ENCODE data around the gene ACSF3. TPM values are rescaled to one million over a fixed set of nuclear protein-coding genes. Genes with fewer than 3 reads are reported as not detected.

Gene ACSF3
- total RNA-seq, 4 donors from 2014 or later = 29.9 to 48.0 (median 40.3) TPM

- Histone ChIP-seq H3K27ac (no peak overlapping the region), H3K36me3 (no peaks in the 10 kb centered on the region), H3K9me3 (no peaks in the 10 kb centered on the region), H3K4me3 (no peak overlapping the region), H3K27me3 (peaks cover 0 to 80% of the 10 kb centered on the region in 2 donors), H3K4me1 (no peaks in the 10 kb centered on the region)
- TF ChIP-seq POLR2A (IDR thresholded peaks at IDR 0.05) = no peak
- no peak for TF ChIP-seq CTCF (IDR thresholded peaks at IDR 0.05)
- TF ChIP-seq EP300 (IDR thresholded peaks at IDR 0.05) = no peak
- 51 to 60% methylated on average over 16 to 17 of the region's 23 CpGs for WGBS, 2 donors
- no peak for DNase-seq (ENCODE audit: low spot score in 2 of 2)
Measured at GRCh38 chr16:89050868-89051311, 42.8 kb upstream of the ACSF3 start.

- 51 to 81% methylated on average over 16 to 18 of the region's 22 CpGs for WGBS, 2 donors
- Histone ChIP-seq H3K27ac (no peak overlapping the region), H3K4me3 (no peak overlapping the region), H3K9me3 (no peaks in the 10 kb centered on the region), H3K27me3 (peaks cover 0 to 83% of the 10 kb centered on the region in 2 donors), H3K36me3 (no peaks in the 10 kb centered on the region), H3K4me1 (no peaks in the 10 kb centered on the region)
- TF ChIP-seq POLR2A (IDR thresholded peaks at IDR 0.05) (no peak), EP300 (IDR thresholded peaks at IDR 0.05) (no peak), CTCF (IDR thresholded peaks at IDR 0.05) (no peak)
- DNase-seq (ENCODE audit: low spot score in 2 of 2) = no peak
Measured at GRCh38 chr16:89051521-89052166, 42.0 kb upstream of the ACSF3 start.

- peaks cover 0 to 83% of the 10 kb centered on the region in 2 donors for H3K27me3 ChIP-seq
- no peaks in the 10 kb centered on the region for H3K9me3 ChIP-seq
- no peaks in the 10 kb centered on the region for H3K36me3 ChIP-seq
- WGBS, 2 donors = 82 to 89% methylated on average over 42 to 44 of the region's 46 CpGs
- DNase-seq (ENCODE audit: low spot score in 2 of 2) = no peak
- H3K4me3 ChIP-seq = no peak overlapping the region
- TF ChIP-seq POLR2A (IDR thresholded peaks at IDR 0.05) (no peak), EP300 (IDR thresholded peaks at IDR 0.05) (no peak), CTCF (IDR thresholded peaks at IDR 0.05) (no peak)
- H3K4me1 ChIP-seq = no peaks in the 10 kb centered on the region
- no peak overlapping the region for H3K27ac ChIP-seq
Measured at GRCh38 chr16:89052191-89052889, 41.3 kb upstream of the ACSF3 start.

GRCh38 chr16:89052890-89053724 is 40.5 kb upstream of the ACSF3 start:
- TF ChIP-seq EP300 (IDR thresholded peaks at IDR 0.05) (no peak), CTCF (IDR thresholded peaks at IDR 0.05) (no peak), POLR2A (IDR thresholded peaks at IDR 0.05) (no peak)
- 58 to 64% methylated on average over 42 to 48 of the region's 48 CpGs for WGBS, 2 donors
- Histone ChIP-seq H3K27me3 (peaks cover 0 to 76% of the 10 kb centered on the region in 2 donors), H3K27ac (no peak overlapping the region), H3K36me3 (no peaks in the 10 kb centered on the region), H3K4me1 (no peaks in the 10 kb centered on the region), H3K4me3 (no peak overlapping the region), H3K9me3 (no peaks in the 10 kb centered on the region)
- no peak for DNase-seq (ENCODE audit: low spot score in 2 of 2)

GRCh38 chr16:89053725-89054029 is 40.0 kb upstream of the ACSF3 start:
- H3K27me3 ChIP-seq = peaks cover 0 to 70% of the 10 kb centered on the region in 2 donors
- no peaks in the 10 kb centered on the region for H3K9me3 ChIP-seq
- no peak for DNase-seq (ENCODE audit: low spot score in 2 of 2)
- no peak overlapping the region for H3K27ac ChIP-seq
- TF ChIP-seq CTCF (IDR thresholded peaks at IDR 0.05) = no peak
- no peak for TF ChIP-seq EP300 (IDR thresholded peaks at IDR 0.05)
- no peak for TF ChIP-seq POLR2A (IDR thresholded peaks at IDR 0.05)
- no peak overlapping the region for H3K4me3 ChIP-seq
- WGBS, 2 donors = 85 to 86% methylated on average over 16 of the region's 16 CpGs
- H3K4me1 ChIP-seq = no peaks in the 10 kb centered on the region
- no peaks in the 10 kb centered on the region for H3K36me3 ChIP-seq
